Measurements from ENCODE around the gene KRTAP10-10.
"Not testable (repeated sequence)": the region's sequence is repeated elsewhere in the genome, so short reads cannot be mapped to it uniquely, and the experiment has no call there.

KRTAP10-10 gene

GRCh38 chr21:44637018-44637850 is at the start of gene KRTAP10-10:
KRTAP10-10 (plus strand) TSS chr21:44637356; CDS start chr21:44637418, 62 bp downstream.
- Histone ChIP-seq H3K27me3 (ENCODE audit: control insufficient read depth, insufficient read depth, low read length) (no peaks in the 10 kb centered on the region), H3K4me1 (ENCODE audit: control insufficient read depth, low read depth, low read length) (no peaks in the 10 kb centered on the region), H3K9ac (ENCODE audit: low read length) (no peak within 1 kb of the TSS), H3K4me3 (ENCODE audit: low read length) (no peak within 1 kb of the TSS), H3K9me3 (ENCODE audit: control insufficient read depth, low read depth, low read length) (no peaks in the 10 kb centered on the region), H3K27ac (ENCODE audit: low read length) (no peak within 1 kb of the TSS), H3K36me3 (ENCODE audit: control insufficient read depth, low read depth, low read length) (no peaks in the 10 kb centered on the region)

GRCh38 chr21:44589094-44589493 is 48.1 kb upstream of the KRTAP10-10 start:
- Histone ChIP-seq H3K4me1 (ENCODE audit: control insufficient read depth, low read depth, low read length) (peaks cover 17% of the 10 kb centered on the region), H3K27me3 (ENCODE audit: control insufficient read depth, insufficient read depth, low read length) (no peaks in the 10 kb centered on the region), H3K9me3 (ENCODE audit: control insufficient read depth, low read depth, low read length) (no peaks in the 10 kb centered on the region), H3K36me3 (ENCODE audit: control insufficient read depth, low read depth, low read length) (no peaks in the 10 kb centered on the region), H3K27ac (ENCODE audit: low read length) (no peak overlapping the region), H3K9ac (ENCODE audit: low read length) (no peak overlapping the region), H3K4me3 (ENCODE audit: low read length) (no peak overlapping the region)

GRCh38 chr21:44589586-44590305 is 47.4 kb upstream of the KRTAP10-10 start:
- Histone ChIP-seq H3K9ac (ENCODE audit: low read length) (no peak overlapping the region), H3K27ac (ENCODE audit: low read length) (no peak overlapping the region), H3K4me1 (ENCODE audit: control insufficient read depth, low read depth, low read length) (peaks cover 17% of the 10 kb centered on the region), H3K27me3 (ENCODE audit: control insufficient read depth, insufficient read depth, low read length) (no peaks in the 10 kb centered on the region), H3K36me3 (ENCODE audit: control insufficient read depth, low read depth, low read length) (no peaks in the 10 kb centered on the region), H3K9me3 (ENCODE audit: control insufficient read depth, low read depth, low read length) (no peaks in the 10 kb centered on the region), H3K4me3 (ENCODE audit: low read length) (no peak overlapping the region)

- no peaks in the 10 kb centered on the region for H3K9me3 ChIP-seq (ENCODE audit: control insufficient read depth, low read depth, low read length)
- H3K27me3 ChIP-seq (ENCODE audit: control insufficient read depth, insufficient read depth, low read length) = no peaks in the 10 kb centered on the region
- no peak overlapping the region for H3K27ac ChIP-seq (ENCODE audit: low read length)
- peaks cover 17% of the 10 kb centered on the region for H3K4me1 ChIP-seq (ENCODE audit: control insufficient read depth, low read depth, low read length)
- no peak overlapping the region for H3K9ac ChIP-seq (ENCODE audit: low read length)
- no peak overlapping the region for H3K4me3 ChIP-seq (ENCODE audit: low read length)
- no peaks in the 10 kb centered on the region for H3K36me3 ChIP-seq (ENCODE audit: control insufficient read depth, low read depth, low read length)
These were observed 46.8 kb upstream of the KRTAP10-10 start for GRCh38 chr21:44590311-44590721.

GRCh38 chr21:44590897-44591800 is 46.0 kb upstream of the KRTAP10-10 start:
- H3K9ac ChIP-seq (ENCODE audit: low read length); H3K27ac ChIP-seq (ENCODE audit: low read length); H3K4me3 ChIP-seq (ENCODE audit: low read length); H3K27me3 ChIP-seq (ENCODE audit: control insufficient read depth, insufficient read depth, low read length); H3K36me3 ChIP-seq (ENCODE audit: control insufficient read depth, low read depth, low read length); H3K9me3 ChIP-seq (ENCODE audit: control insufficient read depth, low read depth, low read length): not testable (repeated sequence)
- H3K4me1 ChIP-seq (ENCODE audit: control insufficient read depth, low read depth, low read length) = peaks cover 17% of the 10 kb centered on the region

- H3K27me3 ChIP-seq (ENCODE audit: control insufficient read depth, insufficient read depth, low read length); H3K27ac ChIP-seq (ENCODE audit: low read length); H3K4me3 ChIP-seq (ENCODE audit: low read length); H3K36me3 ChIP-seq (ENCODE audit: control insufficient read depth, low read depth, low read length); H3K9ac ChIP-seq (ENCODE audit: low read length); H3K9me3 ChIP-seq (ENCODE audit: control insufficient read depth, low read depth, low read length): not testable (repeated sequence)
- H3K4me1 ChIP-seq (ENCODE audit: control insufficient read depth, low read depth, low read length) = peaks cover 17% of the 10 kb centered on the region
These were observed 45.4 kb upstream of the KRTAP10-10 start for GRCh38 chr21:44591801-44592130.

GRCh38 chr21:44592446-44593311 is 44.5 kb upstream of the KRTAP10-10 start, which contains the start of gene KRTAP10-6:
KRTAP10-6 (minus strand) TSS chr21:44592505; CDS start chr21:44592484, 21 bp downstream.
- Histone ChIP-seq H3K36me3 (ENCODE audit: control insufficient read depth, low read depth, low read length) (no peaks in the 10 kb centered on the region), H3K27ac (ENCODE audit: low read length) (no peak within 1 kb of the TSS), H3K4me1 (ENCODE audit: control insufficient read depth, low read depth, low read length) (peaks cover 17% of the 10 kb centered on the region), H3K4me3 (ENCODE audit: low read length) (no peak within 1 kb of the TSS), H3K27me3 (ENCODE audit: control insufficient read depth, insufficient read depth, low read length) (no peaks in the 10 kb centered on the region), H3K9me3 (ENCODE audit: control insufficient read depth, low read depth, low read length) (no peaks in the 10 kb centered on the region), H3K9ac (ENCODE audit: low read length) (no peak within 1 kb of the TSS)

GRCh38 chr21:44593598-44594405 is 43.4 kb upstream of the KRTAP10-10 start:
- H3K9ac ChIP-seq (ENCODE audit: low read length) = no peak overlapping the region
- no peak overlapping the region for H3K4me3 ChIP-seq (ENCODE audit: low read length)
- H3K9me3 ChIP-seq (ENCODE audit: control insufficient read depth, low read depth, low read length) = no peaks in the 10 kb centered on the region
- no peak overlapping the region for H3K27ac ChIP-seq (ENCODE audit: low read length)
- H3K36me3 ChIP-seq (ENCODE audit: control insufficient read depth, low read depth, low read length) = no peaks in the 10 kb centered on the region
- no peaks in the 10 kb centered on the region for H3K27me3 ChIP-seq (ENCODE audit: control insufficient read depth, insufficient read depth, low read length)
- peaks cover 25% of the 10 kb centered on the region for H3K4me1 ChIP-seq (ENCODE audit: control insufficient read depth, low read depth, low read length)

- Histone ChIP-seq H3K9me3 (ENCODE audit: control insufficient read depth, low read depth, low read length) (no peaks in the 10 kb centered on the region), H3K27ac (ENCODE audit: low read length) (no peak overlapping the region), H3K4me1 (ENCODE audit: control insufficient read depth, low read depth, low read length) (peaks cover 25% of the 10 kb centered on the region), H3K9ac (ENCODE audit: low read length) (no peak overlapping the region), H3K36me3 (ENCODE audit: control insufficient read depth, low read depth, low read length) (no peaks in the 10 kb centered on the region), H3K4me3 (ENCODE audit: low read length) (no peak overlapping the region), H3K27me3 (ENCODE audit: control insufficient read depth, insufficient read depth, low read length) (no peaks in the 10 kb centered on the region)
These were observed 42.7 kb upstream of the KRTAP10-10 start for GRCh38 chr21:44594406-44594916.

- Histone ChIP-seq H3K9ac (ENCODE audit: low read length) (no peak overlapping the region), H3K27ac (ENCODE audit: low read length) (no peak overlapping the region), H3K27me3 (ENCODE audit: control insufficient read depth, insufficient read depth, low read length) (no peaks in the 10 kb centered on the region)
These were observed 41.6 kb upstream of the KRTAP10-10 start for GRCh38 chr21:44595524-44595923.

More at GRCh38 chr21:44595524-44595923, 41.6 kb upstream of the KRTAP10-10 start:
- no peaks in the 10 kb centered on the region for H3K36me3 ChIP-seq (ENCODE audit: control insufficient read depth, low read depth, low read length)
- peaks cover 25% of the 10 kb centered on the region for H3K4me1 ChIP-seq (ENCODE audit: control insufficient read depth, low read depth, low read length)
- no peaks in the 10 kb centered on the region for H3K9me3 ChIP-seq (ENCODE audit: control insufficient read depth, low read depth, low read length)
- H3K4me3 ChIP-seq (ENCODE audit: low read length) = no peak overlapping the region

Measured in iPS-18a (cell line).